Measurements from ENCODE around the gene FHL2. TPM values are rescaled to one million over a fixed set of nuclear protein-coding genes. Genes with fewer than 3 reads are reported as not detected.
"Not testable (repeated sequence)": the region's sequence is repeated elsewhere in the genome, so short reads cannot be mapped to it uniquely, and the experiment has no call there.

Gene FHL2
- polyA plus RNA-seq, 3 donors from 2014 or later = 0.15 to 0.29 TPM; not detected in 1

- peak; percentile 43 to 54 (median 51) for DNase-seq
- H3K27ac Mint-ChIP-seq = peak overlapping the region; percentile 84 to 99 (median 91)
- no peaks in the 10 kb centered on the region for H3K9me3 Mint-ChIP-seq
- H3K27me3 Mint-ChIP-seq (ENCODE audit: low read depth in 3 of 3) = peaks cover 0 to 18% (median 14%) of the 10 kb centered on the region in 3 donors
- H3K4me3 Mint-ChIP-seq = peak overlapping the region; percentile 81 to 95 (median 89)
- peaks cover 36 to 48% of the 10 kb centered on the region in 2 donors for H3K4me1 Mint-ChIP-seq
- H3K36me3 Mint-ChIP-seq = no peaks in the 10 kb centered on the region
Measured at GRCh38 chr2:105328281-105329196, 70.3 kb downstream of the FHL2 start.

- Mint-ChIP-seq H3K4me1 (peaks cover 41 to 54% of the 10 kb centered on the region in 2 donors), H3K9me3 (no peaks in the 10 kb centered on the region), H3K27me3 (ENCODE audit: low read depth in 3 of 3) (peaks cover 0 to 18% (median 14%) of the 10 kb centered on the region in 3 donors), H3K36me3 (no peaks in the 10 kb centered on the region), H3K4me3 (peak overlapping the region; percentile 81 to 95 (median 89)), H3K27ac (peak overlapping the region; percentile 84 to 99 (median 91))
- DNase-seq = no peak
Measured at GRCh38 chr2:105327690-105328089, 71.2 kb downstream of the FHL2 start.

- H3K9me3 Mint-ChIP-seq, DNase-seq, H3K36me3 Mint-ChIP-seq: not testable (repeated sequence)
- Mint-ChIP-seq H3K4me3 (peak overlapping the region in 2 of 5 donors; percentile 23 to 95), H3K27ac (peak overlapping the region; percentile 84 to 99 (median 91)), H3K27me3 (ENCODE audit: low read depth in 3 of 3) (peaks cover 0 to 18% (median 14%) of the 10 kb centered on the region in 3 donors), H3K4me1 (peaks cover 42 to 58% of the 10 kb centered on the region in 2 donors)
Measured at GRCh38 chr2:105327271-105327670, 71.6 kb downstream of the FHL2 start.

- Mint-ChIP-seq H3K27me3 (ENCODE audit: low read depth in 3 of 3) (peaks cover 0 to 18% (median 14%) of the 10 kb centered on the region in 3 donors), H3K4me1 (peaks cover 38 to 60% of the 10 kb centered on the region in 2 donors), H3K27ac (peak overlapping the region in 5 of 6 donors; percentile 5 to 89 (median 54)), H3K36me3 (no peaks in the 10 kb centered on the region), H3K9me3 (no peaks in the 10 kb centered on the region), H3K4me3 (no peak overlapping the region)
- DNase-seq = no peak
Measured at GRCh38 chr2:105325389-105325963, 73.4 kb downstream of the FHL2 start.

GRCh38 chr2:105324732-105325131 lies 74.1 kb downstream of the FHL2 start:
- DNase-seq = no peak
- no peak overlapping the region for H3K4me3 Mint-ChIP-seq
- peaks cover 36 to 61% of the 10 kb centered on the region in 2 donors for H3K4me1 Mint-ChIP-seq
- peak overlapping the region in 1 of 6 donors; percentile 46 for H3K27ac Mint-ChIP-seq
- no peaks in the 10 kb centered on the region for H3K36me3 Mint-ChIP-seq
- H3K27me3 Mint-ChIP-seq (ENCODE audit: low read depth in 3 of 3) = peaks cover 0 to 14% (median 12%) of the 10 kb centered on the region in 3 donors
- no peaks in the 10 kb centered on the region for H3K9me3 Mint-ChIP-seq

GRCh38 chr2:105324101-105324500 lies 74.8 kb downstream of the FHL2 start:
- Mint-ChIP-seq H3K27ac (peak overlapping the region in 1 of 6 donors; percentile 46), H3K27me3 (ENCODE audit: low read depth in 3 of 3) (peaks cover 0 to 12% (median 10%) of the 10 kb centered on the region in 3 donors), H3K4me1 (peaks cover 34 to 57% of the 10 kb centered on the region in 2 donors), H3K4me3 (no peak overlapping the region), H3K36me3 (no peaks in the 10 kb centered on the region), H3K9me3 (no peaks in the 10 kb centered on the region)
- DNase-seq = no peak

- H3K27ac Mint-ChIP-seq = peak overlapping the region in 3 of 6 donors; percentile 3 to 47 (median 36)
- no peak overlapping the region for H3K4me3 Mint-ChIP-seq
- H3K9me3 Mint-ChIP-seq = no peaks in the 10 kb centered on the region
- DNase-seq = no peak
- no peaks in the 10 kb centered on the region for H3K36me3 Mint-ChIP-seq
- H3K4me1 Mint-ChIP-seq = peaks cover 24 to 53% of the 10 kb centered on the region in 2 donors
- H3K27me3 Mint-ChIP-seq (ENCODE audit: low read depth in 3 of 3) = peaks cover 0 to 3% (median 0%) of the 10 kb centered on the region in 3 donors
Measured at GRCh38 chr2:105323111-105323510, 75.7 kb downstream of the FHL2 start.

GRCh38 chr2:105321875-105322646 lies 76.8 kb downstream of the FHL2 start:
- Mint-ChIP-seq H3K27me3 (ENCODE audit: low read depth in 3 of 3) (no peaks in the 10 kb centered on the region), H3K4me3 (no peak overlapping the region), H3K36me3 (no peaks in the 10 kb centered on the region), H3K9me3 (no peaks in the 10 kb centered on the region), H3K27ac (no peak overlapping the region), H3K4me1 (peaks cover 20 to 46% of the 10 kb centered on the region in 2 donors)
- no peak for DNase-seq

GRCh38 chr2:105320651-105321215 lies 78.1 kb downstream of the FHL2 start:
- no peaks in the 10 kb centered on the region for H3K36me3 Mint-ChIP-seq
- no peak overlapping the region for H3K27ac Mint-ChIP-seq
- H3K4me1 Mint-ChIP-seq = peaks cover 20 to 46% of the 10 kb centered on the region in 2 donors
- no peak overlapping the region for H3K4me3 Mint-ChIP-seq
- no peak for DNase-seq
- H3K27me3 Mint-ChIP-seq (ENCODE audit: low read depth in 3 of 3) = no peaks in the 10 kb centered on the region
- H3K9me3 Mint-ChIP-seq = no peaks in the 10 kb centered on the region

GRCh38 chr2:105317937-105318336 lies 80.9 kb downstream of the FHL2 start:
- peak overlapping the region in 1 of 6 donors; percentile 78 for H3K27ac Mint-ChIP-seq
- H3K27me3 Mint-ChIP-seq (ENCODE audit: low read depth in 3 of 3) = no peaks in the 10 kb centered on the region
- peaks cover 15 to 41% of the 10 kb centered on the region in 2 donors for H3K4me1 Mint-ChIP-seq
- no peak for DNase-seq
- H3K9me3 Mint-ChIP-seq = no peaks in the 10 kb centered on the region
- no peak overlapping the region for H3K4me3 Mint-ChIP-seq
- H3K36me3 Mint-ChIP-seq = no peaks in the 10 kb centered on the region

GRCh38 chr2:105315314-105315713 lies 83.5 kb downstream of the FHL2 start:
- Mint-ChIP-seq H3K4me1 (peaks cover 14 to 35% of the 10 kb centered on the region in 2 donors), H3K4me3 (no peak overlapping the region), H3K9me3 (no peaks in the 10 kb centered on the region), H3K27ac (peak overlapping the region in 1 of 6 donors; percentile 51), H3K36me3 (no peaks in the 10 kb centered on the region), H3K27me3 (ENCODE audit: low read depth in 3 of 3) (no peaks in the 10 kb centered on the region)
- no peak for DNase-seq

GRCh38 chr2:105313877-105314276 lies 85.0 kb downstream of the FHL2 start:
- H3K27me3 Mint-ChIP-seq (ENCODE audit: low read depth in 3 of 3) = no peaks in the 10 kb centered on the region
- H3K36me3 Mint-ChIP-seq = no peaks in the 10 kb centered on the region
- no peak overlapping the region for H3K27ac Mint-ChIP-seq
- H3K9me3 Mint-ChIP-seq = no peaks in the 10 kb centered on the region
- peaks cover 13 to 43% of the 10 kb centered on the region in 2 donors for H3K4me1 Mint-ChIP-seq
- H3K4me3 Mint-ChIP-seq = no peak overlapping the region
- no peak for DNase-seq

Measured in immature natural killer cell (primary cell).